ENCODE data around the gene ARL15. TPM values are rescaled to one million over a fixed set of nuclear protein-coding genes. Genes with fewer than 3 reads are reported as not detected.
A peak's percentile ranks its signal among the peaks of the same experiment; 100 is the strongest.

The ARL15 gene
- total and polyA plus RNA-seq, 2 of the 8 experiments (the other 6 are each of a cell fraction or from before 2014, with no cell fraction given): 9.9 to 21.2 TPM

GRCh38 chr5:53882676-53883031, 427.7 kb downstream of the ARL15 start:
- Histone ChIP-seq H3K27ac (ENCODE audit: low read depth, low read length) (no peak overlapping the region), H4K5ac (ENCODE audit: insufficient read length, low read depth, low read length) (no peak overlapping the region), H3K36me3 (ENCODE audit: control insufficient read depth in 2 of 4, insufficient read depth in 4 of 4, low read length in 3 of 4) (no peaks in the 10 kb centered on the region), H3K9me3 (ENCODE audit: insufficient read depth in 2 of 2, low read depth in 1 of 2, low read length in 1 of 2) (no peaks in the 10 kb centered on the region), H2BK20ac (ENCODE audit: low read length) (no peak overlapping the region), H2BK15ac (ENCODE audit: low read length) (no peak overlapping the region), H2BK120ac (replicated peaks; ENCODE audit: low read depth, low read length) (no peak overlapping the region), H2BK12ac (ENCODE audit: low read depth, low read length) (no peak overlapping the region), H3K23ac (ENCODE audit: insufficient read length) (no peak overlapping the region), H3K79me2 (ENCODE audit: control insufficient read depth in 1 of 2, insufficient read depth in 2 of 2, low read length in 2 of 2) (no peaks in the 10 kb centered on the region), H4K8ac (ENCODE audit: extremely low read depth, insufficient read depth, low read length) (no peak overlapping the region), H2BK5ac (ENCODE audit: low read depth, low read length) (no peak overlapping the region), H2AK5ac (ENCODE audit: low read depth, low read length) (no peak overlapping the region), H3K56ac (replicated peaks; ENCODE audit: insufficient read length, low read depth, low read length) (no peak overlapping the region), H3K14ac (ENCODE audit: insufficient read length) (no peak overlapping the region), H4K91ac (replicated peaks; ENCODE audit: insufficient read length, low read length) (no peak overlapping the region), H3K27me3 (replicated peaks in 1 of 4; ENCODE audit: control insufficient read depth in 3 of 4, extremely low read depth in 1 of 4, insufficient read depth in 3 of 4, low read length in 3 of 4) (no peaks in the 10 kb centered on the region), H4K20me1 (replicated peaks in 1 of 2; ENCODE audit: control insufficient read depth in 1 of 2, insufficient read depth in 2 of 2, low read length in 2 of 2) (no peaks in the 10 kb centered on the region), H3K18ac (ENCODE audit: extremely low read depth, low read length) (no peak overlapping the region; the same call in 1 of the 2 replicates), H3K4me1 (replicated peaks in 1 of 4; ENCODE audit: control insufficient read depth in 3 of 4, insufficient read depth in 4 of 4, low read length in 3 of 4) (peaks cover 6 to 26% (median 21%) of the 10 kb centered on the region in 4 experiments; a peak in 5 of 7 replicates), H2AFZ (ENCODE audit: low read length) (no peak overlapping the region), H3K79me1 (ENCODE audit: low read depth, low read length) (no peaks in the 10 kb centered on the region), H3K4me3 (ENCODE audit: extremely low read depth in 1 of 4, insufficient read depth in 2 of 4, low read depth in 3 of 4, low read length in 4 of 4) (no peak overlapping the region; a peak in 2 of 8 replicates), H3K9ac (replicated peaks in 1 of 4; ENCODE audit: extremely low read depth in 1 of 4, low read depth in 3 of 4, low read length in 3 of 4) (no peak overlapping the region), H3K23me2 (ENCODE audit: low read depth, low read length) (no peaks in the 10 kb centered on the region), H3K4me2 (ENCODE audit: insufficient read depth in 1 of 2, low read depth in 2 of 2, low read length in 2 of 2) (peak overlapping the region; percentile 43 to 54; a peak in 3 of 4 replicates), H3K4ac (replicated peaks; ENCODE audit: insufficient read length, low read depth, low read length) (no peak overlapping the region)
- FAIRE-seq (peak; percentile 94), DNase-seq (ENCODE audit: low read depth in 1 of 2, low spot score in 2 of 2) (no peak)
- CTCF ChIA-PET (ENCODE audit: partially characterized antibody): interaction anchor here (0.9 kb wide), 1 partner anchor 409 kb away, joined by 3 read pairs; no protein-coding TSS in a partner anchor
- POLR2A ChIA-PET (ENCODE audit: partially characterized antibody): no interaction called here
- TF ChIP-seq MAFK (IDR thresholded peaks at IDR 0.05; ENCODE audit: low read depth, low read length): peak; percentile 60; the same call in 1 of the 2 replicates
- peak; percentile 39; the same call in 1 of the 2 replicates for TF ChIP-seq POU5F1 (IDR thresholded peaks at IDR 0.05; ENCODE audit: low read depth, low read length)
- 0 out of 2 replicates have a peak, but pooled peaks have one; percentile 28 for TF ChIP-seq SP1 (IDR thresholded peaks at IDR 0.05; ENCODE audit: low read depth, low read length)
- TF ChIP-seq JUN (IDR thresholded peaks at IDR 0.05; ENCODE audit: low read depth, low read length): peak; percentile 16; the same call in 1 of the 2 replicates
- TF ChIP-seq BACH1 (IDR thresholded peaks at IDR 0.05; ENCODE audit: low read length): peak; percentile 69
- no peak for TF ChIP-seq KDM1A (IDR thresholded peaks at IDR 0.05; ENCODE audit: borderline replicate concordance, low read length)

Measured in H1 (cell line).